HG02759 (cell line): ENCODE data around the gene COMMD4.
"Not testable (repeated sequence)": the region's sequence is repeated elsewhere in the genome, so short reads cannot be mapped to it uniquely, and the experiment has no call there.

Source experiments
- ATAC-seq: cut with Tn5 transposase; IDR thresholded peaks from one replicate; pipeline ENCODE4 v1.9.1; 2021; ENCODE audit warnings: mild to moderate bottlenecking, moderate library complexity; ENCODE audit not compliant: unreplicated experiment

COMMD4 gene

GRCh38 chr15:75371486-75371885 lies 35.6 kb downstream of the COMMD4 start:
- no peak for ATAC-seq

GRCh38 chr15:75371901-75372688 lies 36.2 kb downstream of the COMMD4 start:
- ATAC-seq: no peak

DNA sequence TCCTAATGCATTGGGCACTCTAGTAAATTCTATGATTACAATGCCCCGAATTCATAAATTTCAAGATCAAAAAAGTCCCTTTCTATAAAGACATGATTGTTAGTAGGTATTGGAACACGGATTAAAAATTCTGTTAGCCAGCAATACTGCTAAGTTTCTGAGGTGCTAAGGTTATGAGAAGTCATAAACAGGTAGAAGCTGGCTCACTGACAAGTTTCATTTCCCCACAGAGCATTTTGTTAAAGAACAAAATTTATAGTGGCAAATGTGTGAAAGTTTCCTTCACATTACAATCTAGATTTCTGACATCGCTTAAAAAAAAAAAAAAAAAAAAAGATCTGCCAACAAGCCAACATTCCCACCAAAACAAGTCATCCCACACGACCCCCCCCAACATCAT lies 44.9 kb downstream of the COMMD4 start:
- no peak for ATAC-seq

- ATAC-seq: not testable (repeated sequence)
Measured at GRCh38 chr15:75383986-75384385, 48.1 kb downstream of the COMMD4 start.
